Superior temporal gyrus (tissue), 1 donor: ENCODE data around the gene TRABD2B.

Experiments
- DNase-seq: peaks from one replicate; pipeline ENCODE4 v3.0.0-alpha.2; 2016; ENCODE audit errors: extremely low spot score

The TRABD2B gene

DNA sequence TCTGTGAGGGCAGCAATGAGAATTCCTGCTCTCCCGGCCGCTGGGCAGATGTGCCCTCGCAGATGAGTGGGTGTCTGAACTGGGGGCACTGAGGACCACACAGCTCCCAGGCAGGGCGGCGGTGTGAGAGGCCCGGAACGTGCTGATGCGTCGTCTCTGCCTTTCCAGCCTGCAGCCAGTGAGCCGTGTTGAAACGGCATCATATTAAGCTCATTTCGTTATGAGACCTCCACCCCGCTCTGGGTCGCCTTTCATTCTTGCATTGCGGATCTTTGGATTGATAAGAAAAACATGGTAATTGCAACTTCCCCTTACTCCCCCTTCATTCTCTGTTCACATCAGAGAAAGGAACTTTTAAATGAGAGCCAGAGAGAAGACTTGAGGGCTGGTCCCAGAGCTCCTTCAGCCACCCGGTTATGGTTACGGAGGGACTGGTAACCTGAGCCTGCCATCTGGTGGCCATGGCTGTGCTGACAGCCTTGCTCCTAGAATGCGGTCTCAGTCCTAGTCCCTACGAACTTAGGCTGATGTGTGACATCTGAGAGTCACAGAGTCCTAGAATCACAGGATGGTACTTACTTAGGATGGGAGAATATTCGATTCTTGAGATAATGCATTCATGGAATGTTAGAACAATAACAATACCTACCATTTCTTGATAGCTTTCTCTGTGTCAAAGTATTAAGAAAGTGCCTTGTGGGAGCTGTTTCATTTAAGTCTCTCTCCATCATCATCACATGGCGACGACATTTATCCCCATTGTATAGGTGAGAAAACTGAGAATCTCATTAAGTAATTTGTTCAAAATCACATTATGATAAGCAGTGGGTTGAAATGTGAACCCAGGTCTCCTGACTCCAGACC lies 271.0 kb downstream of the TRABD2B start:
- peak; percentile 90 for DNase-seq

- no peak for DNase-seq
Observed at GRCh38 chr1:47725511-47725991, 271.6 kb downstream of the TRABD2B start.

DNA sequence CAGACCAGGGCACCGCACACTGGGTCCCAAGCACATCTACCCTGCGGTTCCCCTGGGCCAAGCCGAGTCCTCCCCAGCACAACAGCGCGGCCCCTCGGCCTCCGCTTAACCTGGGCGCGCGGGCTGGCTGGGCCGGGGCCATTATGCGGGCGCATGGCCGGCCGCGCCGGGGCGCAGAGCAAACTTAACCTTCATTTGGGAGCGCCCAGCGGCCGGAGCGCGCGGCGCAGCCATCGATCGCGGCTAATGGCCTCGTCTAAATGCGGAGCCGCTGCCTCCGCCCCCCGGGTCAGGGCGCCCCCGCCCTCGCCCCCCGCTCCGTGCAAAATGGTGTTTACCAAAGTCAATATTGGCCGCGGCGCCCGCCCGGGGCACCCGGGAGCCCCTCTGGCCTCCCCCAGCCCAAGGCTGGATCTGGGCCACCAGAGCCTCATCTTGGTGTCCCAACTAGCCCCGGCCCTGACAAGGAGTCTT lies 272.1 kb downstream of the TRABD2B start:
- DNase-seq = no peak

DNA sequence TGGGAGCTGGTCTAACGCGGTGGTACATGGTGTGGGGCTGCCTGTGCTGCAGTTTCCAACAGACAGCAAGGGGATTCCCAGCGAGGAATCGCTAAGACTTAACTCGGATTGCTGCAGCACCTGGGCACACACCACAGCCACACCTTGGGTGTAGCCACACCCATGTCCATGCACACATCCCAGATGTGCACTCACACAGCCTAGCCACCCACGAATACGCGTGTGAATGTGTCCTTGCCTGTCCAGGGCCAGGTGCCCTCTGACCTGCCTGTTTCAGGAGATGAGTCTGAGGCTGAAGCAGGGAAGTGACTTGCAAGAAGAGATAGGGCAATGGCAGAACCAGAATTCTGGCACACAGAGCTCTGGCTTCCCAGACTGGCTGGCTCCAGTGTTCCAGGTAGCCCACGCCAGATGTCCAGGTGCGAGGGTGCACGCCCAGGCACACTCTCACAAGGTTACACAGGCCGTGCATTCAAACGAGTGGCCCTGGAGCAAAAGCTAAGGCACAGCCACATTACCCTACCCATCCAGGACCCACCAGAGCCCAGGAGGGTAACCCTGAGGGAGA lies 272.7 kb downstream of the TRABD2B start:
- DNase-seq = no peak

DNA sequence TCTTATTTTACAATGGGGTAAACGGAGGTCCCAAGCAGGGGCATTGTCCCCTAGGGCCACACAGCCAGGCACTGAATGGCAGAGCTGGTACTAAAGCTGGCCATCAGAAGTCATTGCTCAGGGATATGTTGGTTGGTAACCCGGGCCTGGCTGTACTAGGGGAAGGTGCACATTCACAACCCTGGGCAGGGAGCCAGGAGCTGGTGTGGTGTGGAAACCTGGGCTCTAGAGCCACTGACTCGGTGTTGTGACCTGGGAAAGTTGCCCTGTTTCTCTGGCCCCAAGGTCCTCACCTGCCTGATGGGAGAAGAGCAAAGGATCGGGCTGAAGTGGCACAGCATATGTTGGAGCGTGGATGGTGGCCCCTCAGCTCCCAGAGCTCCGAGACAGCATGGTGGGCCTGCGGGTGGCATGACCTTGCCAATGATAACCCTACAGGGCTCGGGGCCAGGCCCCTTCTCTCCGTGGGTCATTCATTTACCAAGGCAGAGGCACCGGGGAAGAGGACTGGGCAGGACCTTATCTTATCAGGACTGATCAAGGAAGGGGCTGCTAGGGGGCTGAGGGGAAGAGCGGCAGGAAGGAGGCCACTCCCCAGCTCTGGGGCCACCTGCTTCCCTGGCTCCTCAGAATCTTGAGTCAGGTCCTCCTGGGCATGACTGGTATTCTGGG lies 274.1 kb downstream of the TRABD2B start:
- DNase-seq = no peak

- DNase-seq = no peak
Observed at GRCh38 chr1:47722101-47722500, 275.1 kb downstream of the TRABD2B start.

GRCh38 chr1:47720111-47720510 lies 277.1 kb downstream of the TRABD2B start:
- DNase-seq = no peak

DNA sequence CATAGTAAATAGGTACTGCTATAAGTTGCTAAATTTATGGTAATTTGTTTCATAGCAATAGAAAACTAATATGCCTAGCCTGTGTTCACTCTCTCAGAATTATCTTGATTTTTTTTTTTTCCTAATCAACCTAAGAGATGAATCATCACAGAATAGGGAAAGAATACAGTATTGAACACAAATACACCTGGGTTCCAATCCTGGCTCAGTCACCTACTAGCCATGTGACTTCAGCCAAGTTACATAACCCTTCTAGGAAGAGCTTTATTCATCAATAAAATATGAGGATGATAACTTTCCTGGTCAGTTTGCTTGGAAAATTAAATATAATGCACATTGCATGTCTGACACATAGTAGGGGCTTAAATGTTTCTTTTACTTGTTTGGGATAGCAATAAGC lies 279.8 kb downstream of the TRABD2B start:
- no peak for DNase-seq

GRCh38 chr1:47713975-47714767 lies 283.0 kb downstream of the TRABD2B start:
- DNase-seq = no peak

DNA sequence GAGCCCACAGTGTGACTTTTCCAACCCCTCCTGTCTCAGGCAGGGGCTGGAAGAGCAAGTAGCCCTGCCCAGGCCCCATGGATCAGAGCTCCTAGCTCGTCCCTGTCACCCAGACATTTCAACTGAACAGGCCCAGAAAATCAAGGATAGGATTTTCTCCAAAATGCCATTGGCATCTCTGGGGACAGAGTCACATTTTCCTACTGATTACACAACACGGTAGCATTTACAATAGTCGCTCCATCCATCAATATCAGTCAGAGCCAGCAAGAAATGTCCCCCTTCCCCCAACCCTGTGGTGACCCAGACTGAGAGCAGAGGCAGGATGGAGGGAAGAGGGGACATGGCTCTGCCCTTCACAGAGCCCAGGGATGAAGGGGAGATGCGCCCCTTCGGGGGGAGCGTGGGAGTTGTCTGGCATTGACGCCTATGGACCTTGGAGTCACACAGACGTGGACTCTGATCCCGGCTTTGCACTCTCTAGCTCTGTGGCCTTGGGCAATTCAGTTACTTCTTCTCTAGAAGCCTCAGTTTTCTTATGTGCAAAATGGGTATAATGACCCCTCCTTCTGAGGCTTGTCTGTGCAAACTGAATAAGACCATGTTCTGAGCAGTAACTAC lies 283.7 kb downstream of the TRABD2B start:
- DNase-seq = no peak

DNA sequence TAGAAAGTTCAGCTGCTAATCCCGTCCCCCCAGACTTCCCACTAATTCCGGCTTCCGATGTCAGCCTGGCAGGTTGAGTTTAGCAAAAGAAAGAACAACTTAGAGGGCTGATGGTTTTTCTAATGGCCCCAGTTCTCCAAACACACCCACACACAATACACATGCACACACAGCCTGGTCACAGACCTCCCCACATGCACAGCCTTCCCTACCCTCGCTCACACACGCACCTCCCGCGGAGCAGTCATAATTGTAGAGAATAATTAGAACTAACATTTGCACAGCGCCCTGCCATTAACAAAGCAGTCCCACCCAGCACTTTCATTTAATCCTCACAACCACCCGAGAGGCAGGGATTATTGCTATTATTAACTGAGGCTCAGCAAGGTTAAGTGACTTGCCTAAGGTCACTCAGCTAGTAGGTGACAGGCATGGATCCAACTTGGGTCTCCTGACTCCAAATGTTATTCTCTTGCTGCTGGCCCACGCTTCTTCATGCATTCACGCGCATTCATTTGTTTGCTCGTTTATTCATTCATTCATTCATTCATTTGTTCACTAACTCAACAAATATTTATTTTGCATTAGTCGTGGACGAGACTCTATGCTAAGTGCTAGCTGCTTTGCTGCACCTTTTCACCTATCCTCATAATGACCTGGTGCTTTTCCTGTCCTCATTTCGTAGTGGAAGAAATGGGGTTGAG lies 284.4 kb downstream of the TRABD2B start:
- no peak for DNase-seq

DNA sequence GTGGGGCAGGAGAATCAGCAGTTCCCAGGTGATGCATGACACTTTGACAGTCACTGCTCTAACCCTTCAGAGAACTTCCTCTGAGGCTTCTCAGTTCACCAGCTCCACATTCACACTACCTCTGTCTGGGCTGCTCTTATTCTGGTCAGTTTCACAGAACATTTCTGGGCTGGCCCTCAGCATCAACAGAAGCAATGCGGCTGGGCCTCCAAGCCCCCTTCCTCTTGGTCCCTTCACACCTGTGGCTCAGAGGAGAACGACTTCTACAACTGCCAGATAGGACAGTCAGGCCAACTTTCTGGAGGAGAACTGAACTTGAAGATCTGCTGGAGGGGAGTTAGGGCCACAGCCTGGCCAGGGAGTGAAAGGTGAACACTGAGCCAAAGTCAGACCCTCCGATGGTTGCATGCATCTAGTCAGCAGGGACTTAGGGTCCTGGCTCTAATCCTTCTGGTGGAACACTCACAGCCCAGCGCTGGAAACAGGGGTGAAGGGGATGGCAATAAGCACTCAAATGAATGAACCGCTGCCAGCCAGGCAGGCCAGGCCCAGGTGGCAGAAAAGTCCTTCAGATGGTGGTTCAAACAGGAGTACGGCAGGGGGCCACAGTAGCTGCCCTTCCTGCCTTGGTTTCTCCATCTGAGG lies 285.2 kb downstream of the TRABD2B start:
- no peak for DNase-seq

DNA sequence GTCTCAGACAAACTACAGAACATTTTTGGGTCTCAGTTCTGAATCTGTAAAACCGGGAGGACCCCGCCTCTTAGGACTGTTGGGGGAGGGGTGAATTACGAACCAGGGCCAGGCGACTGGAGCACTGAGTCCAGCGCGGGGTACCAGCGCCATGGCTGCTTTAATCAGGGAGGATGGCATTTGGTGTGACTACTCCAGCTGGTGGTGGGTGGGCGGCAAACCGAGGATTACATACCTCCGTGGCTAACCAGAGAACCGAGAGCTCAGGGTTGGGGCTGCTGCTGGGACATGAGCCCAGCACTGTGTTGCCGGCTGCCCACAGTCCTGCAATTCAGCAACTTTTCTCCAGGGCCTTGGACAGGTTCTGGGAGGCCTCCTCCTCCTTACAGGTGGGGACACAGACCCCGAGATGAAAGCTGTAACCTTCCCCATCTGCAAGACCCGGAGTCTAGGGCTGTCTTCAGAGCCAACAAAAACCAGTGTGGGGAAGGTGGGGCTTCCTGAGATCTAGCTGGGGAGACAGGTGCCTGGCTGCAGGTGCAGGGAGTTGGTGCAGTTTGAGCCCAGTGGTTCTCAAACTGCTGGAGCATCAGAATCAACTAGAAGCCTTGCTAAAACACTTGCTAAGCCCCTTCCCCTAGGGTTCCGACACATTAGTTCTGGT lies 285.9 kb downstream of the TRABD2B start:
- no peak for DNase-seq
